ENCODE measurements around the gene CTU2.

Gene CTU2

GRCh38 chr16:88700322-88700635, 6.0 kb upstream of the CTU2 start:
- no peaks in the 10 kb centered on the region for H3K27me3 Mint-ChIP-seq
- H3K4me1 Mint-ChIP-seq: peaks cover 80% of the 10 kb centered on the region
- no peaks in the 10 kb centered on the region for H3K9me3 Mint-ChIP-seq
- no peak for DNase-seq
- H3K4me3 Mint-ChIP-seq: peak overlapping the region; percentile 82 to 93
- H3K27ac Mint-ChIP-seq: peak overlapping the region in 1 of 2 donors; percentile 96
- no peak for ATAC-seq

GRCh38 chr16:88700636-88701482, 5.4 kb upstream of the CTU2 start:
- peak; percentile 82 for ATAC-seq
- DNase-seq: peak; percentile 86 to 87
- Mint-ChIP-seq H3K27me3 (no peaks in the 10 kb centered on the region), H3K9me3 (no peaks in the 10 kb centered on the region), H3K27ac (peak overlapping the region; percentile 91 to 96), H3K4me3 (peak overlapping the region; percentile 82 to 93), H3K4me1 (peaks cover 82% of the 10 kb centered on the region)

GRCh38 chr16:88701581-88702370, 4.5 kb upstream of the CTU2 start:
- Mint-ChIP-seq H3K9me3 (no peaks in the 10 kb centered on the region), H3K27me3 (no peaks in the 10 kb centered on the region), H3K4me1 (peaks cover 83% of the 10 kb centered on the region), H3K4me3 (peak overlapping the region; percentile 82 to 93), H3K27ac (peak overlapping the region in 1 of 2 donors; percentile 96)
- ATAC-seq: no peak
- DNase-seq: no peak

GRCh38 chr16:88702371-88703210, 3.7 kb upstream of the CTU2 start:
- Mint-ChIP-seq H3K4me3 (peak overlapping the region; percentile 82 to 93), H3K9me3 (no peaks in the 10 kb centered on the region), H3K27me3 (no peaks in the 10 kb centered on the region), H3K27ac (peak overlapping the region; percentile 96 to 97), H3K4me1 (peaks cover 88% of the 10 kb centered on the region)
- DNase-seq (no peak), ATAC-seq (no peak)

- ATAC-seq (peak; percentile 53), DNase-seq (peak; percentile 67 to 76)
- Mint-ChIP-seq H3K27ac (peak overlapping the region; percentile 90 to 97), H3K4me1 (peaks cover 83% of the 10 kb centered on the region), H3K27me3 (no peaks in the 10 kb centered on the region), H3K9me3 (no peaks in the 10 kb centered on the region), H3K4me3 (peak overlapping the region; percentile 82 to 93)
These were observed 2.6 kb upstream of the CTU2 start for GRCh38 chr16:88703486-88704309.

GRCh38 chr16:88705076-88705684, 1.1 kb upstream of the CTU2 start:
- DNase-seq: no peak
- no peak for ATAC-seq
- H3K4me1 Mint-ChIP-seq: peaks cover 76% of the 10 kb centered on the region
- H3K9me3 Mint-ChIP-seq: no peaks in the 10 kb centered on the region
- no peaks in the 10 kb centered on the region for H3K27me3 Mint-ChIP-seq
- H3K27ac Mint-ChIP-seq: peak overlapping the region; percentile 87 to 93
- peak overlapping the region; percentile 82 to 93 for H3K4me3 Mint-ChIP-seq

- Mint-ChIP-seq H3K4me1 (peaks cover 76% of the 10 kb centered on the region), H3K4me3 (peak overlapping the region; percentile 82 to 93), H3K27me3 (no peaks in the 10 kb centered on the region), H3K9me3 (no peaks in the 10 kb centered on the region), H3K27ac (peak overlapping the region; percentile 87 to 93)
- ATAC-seq (peak; percentile 30), DNase-seq (peak in 1 of 2 donors; percentile 41)
These were observed 488 bp upstream of the CTU2 start for GRCh38 chr16:88705801-88706228.

GRCh38 chr16:88706965-88707826, 893 bp downstream of the CTU2 start:
- peaks cover 74% of the 10 kb centered on the region for H3K4me1 Mint-ChIP-seq
- H3K4me3 Mint-ChIP-seq: peak overlapping the region; percentile 88 to 89
- ATAC-seq: no peak

GRCh38 chr16:88710556-88710955, 4.3 kb downstream of the CTU2 start:
- Mint-ChIP-seq H3K4me1 (peaks cover 41% of the 10 kb centered on the region), H3K4me3 (no peak overlapping the region), H3K9me3 (no peaks in the 10 kb centered on the region), H3K27ac (peak overlapping the region in 1 of 2 donors; percentile 95), H3K27me3 (no peaks in the 10 kb centered on the region)
- ATAC-seq: no peak
- DNase-seq: no peak

More at GRCh38 chr16:88706965-88707826, 893 bp downstream of the CTU2 start:
- Mint-ChIP-seq H3K27me3 (no peaks in the 10 kb centered on the region), H3K9me3 (no peaks in the 10 kb centered on the region), H3K27ac (peak overlapping the region; percentile 54 to 83)
- no peak for DNase-seq

GRCh38 chr16:88711750-88712340, 5.5 kb downstream of the CTU2 start:
- Mint-ChIP-seq H3K9me3 (no peaks in the 10 kb centered on the region), H3K4me3 (no peak overlapping the region), H3K4me1 (peaks cover 40% of the 10 kb centered on the region), H3K27ac (peak overlapping the region; percentile 8 to 80), H3K27me3 (no peaks in the 10 kb centered on the region)
- no peak for DNase-seq
- ATAC-seq: no peak

GRCh38 chr16:88712362-88712979, 6.2 kb downstream of the CTU2 start:
- Mint-ChIP-seq H3K9me3 (no peaks in the 10 kb centered on the region), H3K4me1 (peaks cover 33% of the 10 kb centered on the region), H3K27me3 (no peaks in the 10 kb centered on the region), H3K4me3 (no peak overlapping the region), H3K27ac (no peak overlapping the region)
- ATAC-seq (no peak), DNase-seq (no peak)

- Mint-ChIP-seq H3K4me3 (no peak overlapping the region), H3K4me1 (peaks cover 27% of the 10 kb centered on the region), H3K27me3 (no peaks in the 10 kb centered on the region), H3K27ac (peak overlapping the region in 1 of 2 donors; percentile 42), H3K9me3 (no peaks in the 10 kb centered on the region)
- DNase-seq (no peak), ATAC-seq (peak; percentile 34)
These were observed 6.8 kb downstream of the CTU2 start for GRCh38 chr16:88713054-88713453.

Data from stimulated activated naive CD8-positive, alpha-beta T cell treated with anti-CD3 and anti-CD28 coated beads, Interleukin-15, amount 100 ng/mL, for 72 hours (primary cell).